ENCODE measurements around the gene CDH10. TPM values are rescaled to one million over a fixed set of nuclear protein-coding genes. Genes with fewer than 3 reads are reported as not detected.

CDH10 gene
- total and polyA plus RNA-seq, 2 experiments from 2014 or later, result not detected

DNA sequence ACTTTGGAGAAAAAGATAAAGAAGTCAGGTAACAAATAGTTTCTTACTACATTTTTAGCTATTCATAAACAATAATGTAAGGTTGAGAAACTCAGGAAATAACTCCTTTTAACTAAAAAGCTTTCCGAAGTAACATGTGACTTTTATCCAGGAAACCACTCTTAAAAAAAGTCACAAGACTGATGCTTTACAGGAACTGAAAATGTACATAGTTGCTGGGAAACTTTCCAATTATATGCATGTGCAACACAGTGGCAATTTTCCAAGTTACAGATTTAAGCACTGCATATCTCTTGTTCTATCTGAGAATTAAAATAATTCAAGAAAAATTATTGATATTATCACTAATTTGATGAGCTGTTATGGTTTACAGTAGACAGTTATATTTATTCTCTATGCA lies 105.2 kb downstream of the CDH10 start:
- Histone ChIP-seq H3K4me2 (no peak overlapping the region), H4K20me1 (replicated peaks; ENCODE audit: insufficient read depth) (no peaks in the 10 kb centered on the region), H3K9me2 (ENCODE audit: insufficient read depth) (no peaks in the 10 kb centered on the region), H3K27me3 (ENCODE audit: insufficient read depth) (no peaks in the 10 kb centered on the region), H3K79me2 (replicated peaks; ENCODE audit: insufficient read depth) (no peaks in the 10 kb centered on the region), H3K4me3 (no peak overlapping the region), H2AFZ (no peak overlapping the region), H3K36me3 (ENCODE audit: insufficient read depth) (no peaks in the 10 kb centered on the region), H3K4me1 (ENCODE audit: insufficient read depth) (no peaks in the 10 kb centered on the region), H3K27ac (ENCODE audit: low read depth) (no peak overlapping the region), H3F3A (replicated peaks; ENCODE audit: low read depth) (no peaks in the 10 kb centered on the region)
- Mint-ChIP-seq H3K4me3 (no peak overlapping the region), H3K27me3 (ENCODE audit: insufficient read depth, low read depth, poor library complexity) (no peaks in the 10 kb centered on the region), H3K9me3 (no peaks in the 10 kb centered on the region), H3K36me3 (ENCODE audit: low read depth) (no peaks in the 10 kb centered on the region), H3K4me1 (peaks cover 6% of the 10 kb centered on the region; the same call in 2 of the 3 replicates), H3K27ac (no peak overlapping the region)
- ATAC-seq (no peak), DNase-seq (ENCODE audit: low spot score) (no peak)
- TF ChIP-seq STAT1 (IDR thresholded peaks at IDR 0.05; ENCODE audit: unreplicated experiment), result no peak
- TF ChIP-seq, protein P1, sequence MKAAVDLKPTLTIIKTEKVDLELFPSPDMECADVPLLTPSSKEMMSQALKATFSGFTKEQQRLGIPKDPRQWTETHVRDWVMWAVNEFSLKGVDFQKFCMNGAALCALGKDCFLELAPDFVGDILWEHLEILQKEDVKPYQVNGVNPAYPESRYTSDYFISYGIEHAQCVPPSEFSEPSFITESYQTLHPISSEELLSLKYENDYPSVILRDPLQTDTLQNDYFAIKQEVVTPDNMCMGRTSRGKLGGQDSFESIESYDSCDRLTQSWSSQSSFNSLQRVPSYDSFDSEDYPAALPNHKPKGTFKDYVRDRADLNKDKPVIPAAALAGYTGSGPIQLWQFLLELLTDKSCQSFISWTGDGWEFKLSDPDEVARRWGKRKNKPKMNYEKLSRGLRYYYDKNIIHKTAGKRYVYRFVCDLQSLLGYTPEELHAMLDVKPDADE (IDR thresholded peaks at IDR 0.05), result no peak

DNA sequence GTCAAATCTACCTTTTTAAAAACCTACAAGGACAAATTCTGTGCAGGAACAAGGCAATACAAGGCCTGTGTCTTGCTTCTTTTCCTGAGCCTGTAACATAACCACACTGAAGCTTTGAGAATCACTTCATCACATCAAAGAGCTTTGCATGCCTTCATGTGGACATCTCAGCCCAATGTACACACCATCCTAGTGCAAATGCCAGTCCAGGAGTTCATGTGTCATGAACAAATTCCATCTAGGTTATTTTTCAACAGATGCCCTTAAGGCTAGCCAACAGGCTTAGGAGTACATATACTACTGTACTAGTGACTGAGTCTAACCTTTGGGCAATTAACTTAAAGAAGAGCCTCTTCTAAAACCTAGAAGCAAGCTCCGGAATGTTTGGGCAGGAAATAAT lies 106.4 kb downstream of the CDH10 start:
- Histone ChIP-seq H3K9me2 (ENCODE audit: insufficient read depth) (no peaks in the 10 kb centered on the region), H3F3A (replicated peaks; ENCODE audit: low read depth) (no peaks in the 10 kb centered on the region), H4K20me1 (replicated peaks; ENCODE audit: insufficient read depth) (no peaks in the 10 kb centered on the region), H3K4me1 (ENCODE audit: insufficient read depth) (no peaks in the 10 kb centered on the region), H3K4me2 (no peak overlapping the region), H3K36me3 (ENCODE audit: insufficient read depth) (no peaks in the 10 kb centered on the region), H3K79me2 (replicated peaks; ENCODE audit: insufficient read depth) (no peaks in the 10 kb centered on the region), H3K4me3 (no peak overlapping the region), H2AFZ (no peak overlapping the region), H3K27ac (ENCODE audit: low read depth) (no peak overlapping the region), H3K27me3 (ENCODE audit: insufficient read depth) (no peaks in the 10 kb centered on the region)
- DNase-seq (ENCODE audit: low spot score) (no peak), ATAC-seq (no peak)
- Mint-ChIP-seq H3K27me3 (ENCODE audit: insufficient read depth, low read depth, poor library complexity) (no peaks in the 10 kb centered on the region), H3K9me3 (no peaks in the 10 kb centered on the region), H3K4me1 (peaks cover 6% of the 10 kb centered on the region; the same call in 2 of the 3 replicates), H3K4me3 (no peak overlapping the region), H3K36me3 (ENCODE audit: low read depth) (no peaks in the 10 kb centered on the region), H3K27ac (no peak overlapping the region)
- TF ChIP-seq JUNB (IDR thresholded peaks at IDR 0.05; ENCODE audit: unreplicated experiment) (no peak), EZH2 (IDR thresholded peaks at IDR 0.05; ENCODE audit: low read depth, unreplicated experiment) (no peak), POLR2AphosphoS5 (IDR thresholded peaks at IDR 0.05; ENCODE audit: low read depth) (no peak), NANOG (IDR thresholded peaks at IDR 0.05; ENCODE audit: borderline replicate concordance) (no peak), EZH2phosphoT487 (IDR thresholded peaks at IDR 0.05; ENCODE audit: unreplicated experiment) (no peak)
- TF ChIP-seq, protein P2, sequence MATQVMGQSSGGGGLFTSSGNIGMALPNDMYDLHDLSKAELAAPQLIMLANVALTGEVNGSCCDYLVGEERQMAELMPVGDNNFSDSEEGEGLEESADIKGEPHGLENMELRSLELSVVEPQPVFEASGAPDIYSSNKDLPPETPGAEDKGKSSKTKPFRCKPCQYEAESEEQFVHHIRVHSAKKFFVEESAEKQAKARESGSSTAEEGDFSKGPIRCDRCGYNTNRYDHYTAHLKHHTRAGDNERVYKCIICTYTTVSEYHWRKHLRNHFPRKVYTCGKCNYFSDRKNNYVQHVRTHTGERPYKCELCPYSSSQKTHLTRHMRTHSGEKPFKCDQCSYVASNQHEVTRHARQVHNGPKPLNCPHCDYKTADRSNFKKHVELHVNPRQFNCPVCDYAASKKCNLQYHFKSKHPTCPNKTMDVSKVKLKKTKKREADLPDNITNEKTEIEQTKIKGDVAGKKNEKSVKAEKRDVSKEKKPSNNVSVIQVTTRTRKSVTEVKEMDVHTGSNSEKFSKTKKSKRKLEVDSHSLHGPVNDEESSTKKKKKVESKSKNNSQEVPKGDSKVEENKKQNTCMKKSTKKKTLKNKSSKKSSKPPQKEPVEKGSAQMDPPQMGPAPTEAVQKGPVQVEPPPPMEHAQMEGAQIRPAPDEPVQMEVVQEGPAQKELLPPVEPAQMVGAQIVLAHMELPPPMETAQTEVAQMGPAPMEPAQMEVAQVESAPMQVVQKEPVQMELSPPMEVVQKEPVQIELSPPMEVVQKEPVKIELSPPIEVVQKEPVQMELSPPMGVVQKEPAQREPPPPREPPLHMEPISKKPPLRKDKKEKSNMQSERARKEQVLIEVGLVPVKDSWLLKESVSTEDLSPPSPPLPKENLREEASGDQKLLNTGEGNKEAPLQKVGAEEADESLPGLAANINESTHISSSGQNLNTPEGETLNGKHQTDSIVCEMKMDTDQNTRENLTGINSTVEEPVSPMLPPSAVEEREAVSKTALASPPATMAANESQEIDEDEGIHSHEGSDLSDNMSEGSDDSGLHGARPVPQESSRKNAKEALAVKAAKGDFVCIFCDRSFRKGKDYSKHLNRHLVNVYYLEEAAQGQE (IDR thresholded peaks at IDR 0.05; ENCODE audit: unreplicated experiment), result no peak
- TF ChIP-seq, protein P3, sequence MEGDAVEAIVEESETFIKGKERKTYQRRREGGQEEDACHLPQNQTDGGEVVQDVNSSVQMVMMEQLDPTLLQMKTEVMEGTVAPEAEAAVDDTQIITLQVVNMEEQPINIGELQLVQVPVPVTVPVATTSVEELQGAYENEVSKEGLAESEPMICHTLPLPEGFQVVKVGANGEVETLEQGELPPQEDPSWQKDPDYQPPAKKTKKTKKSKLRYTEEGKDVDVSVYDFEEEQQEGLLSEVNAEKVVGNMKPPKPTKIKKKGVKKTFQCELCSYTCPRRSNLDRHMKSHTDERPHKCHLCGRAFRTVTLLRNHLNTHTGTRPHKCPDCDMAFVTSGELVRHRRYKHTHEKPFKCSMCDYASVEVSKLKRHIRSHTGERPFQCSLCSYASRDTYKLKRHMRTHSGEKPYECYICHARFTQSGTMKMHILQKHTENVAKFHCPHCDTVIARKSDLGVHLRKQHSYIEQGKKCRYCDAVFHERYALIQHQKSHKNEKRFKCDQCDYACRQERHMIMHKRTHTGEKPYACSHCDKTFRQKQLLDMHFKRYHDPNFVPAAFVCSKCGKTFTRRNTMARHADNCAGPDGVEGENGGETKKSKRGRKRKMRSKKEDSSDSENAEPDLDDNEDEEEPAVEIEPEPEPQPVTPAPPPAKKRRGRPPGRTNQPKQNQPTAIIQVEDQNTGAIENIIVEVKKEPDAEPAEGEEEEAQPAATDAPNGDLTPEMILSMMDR (conservative IDR thresholded peaks at IDR 0.05; ENCODE audit: low read depth in 2 of 2), result no peak
